ENCODE measurements around the gene MME.

Gene MME

GRCh38 chr3:155158346-155159037 lies 78.4 kb downstream of the MME start:
- no peak overlapping the region for H3K4me3 Mint-ChIP-seq
- peaks cover 1% of the 10 kb centered on the region for H3K27me3 Mint-ChIP-seq
- H3K36me3 Mint-ChIP-seq = no peaks in the 10 kb centered on the region

GRCh38 chr3:155159301-155159700 lies 79.2 kb downstream of the MME start:
- Mint-ChIP-seq H3K27ac (no peak overlapping the region), H3K36me3 (no peaks in the 10 kb centered on the region), H3K4me1 (no peaks in the 10 kb centered on the region), H3K27me3 (peaks cover 1% of the 10 kb centered on the region), H3K9me3 (no peaks in the 10 kb centered on the region), H3K4me3 (no peak overlapping the region)

More at GRCh38 chr3:155158346-155159037, 78.4 kb downstream of the MME start:
- Mint-ChIP-seq H3K27ac (no peak overlapping the region), H3K4me1 (no peaks in the 10 kb centered on the region), H3K9me3 (no peaks in the 10 kb centered on the region)

- H3K27ac Mint-ChIP-seq = no peak overlapping the region
- H3K27me3 Mint-ChIP-seq = peaks cover 1% of the 10 kb centered on the region
- H3K9me3 Mint-ChIP-seq = no peaks in the 10 kb centered on the region
- no peaks in the 10 kb centered on the region for H3K4me1 Mint-ChIP-seq
- no peaks in the 10 kb centered on the region for H3K36me3 Mint-ChIP-seq
- H3K4me3 Mint-ChIP-seq = no peak overlapping the region
Observed at GRCh38 chr3:155161640-155162292, 81.6 kb downstream of the MME start.

GRCh38 chr3:155164306-155164705 lies 84.2 kb downstream of the MME start:
- no peak overlapping the region for H3K27ac Mint-ChIP-seq
- no peak overlapping the region for H3K4me3 Mint-ChIP-seq
- H3K9me3 Mint-ChIP-seq = peaks cover 4% of the 10 kb centered on the region

GRCh38 chr3:155166441-155166840 lies 86.3 kb downstream of the MME start:
- Mint-ChIP-seq H3K4me1 (no peaks in the 10 kb centered on the region), H3K4me3 (no peak overlapping the region), H3K27me3 (peaks cover 1% of the 10 kb centered on the region), H3K27ac (no peak overlapping the region), H3K9me3 (peaks cover 9% of the 10 kb centered on the region), H3K36me3 (no peaks in the 10 kb centered on the region)

More at GRCh38 chr3:155164306-155164705, 84.2 kb downstream of the MME start:
- Mint-ChIP-seq H3K4me1 (no peaks in the 10 kb centered on the region), H3K36me3 (no peaks in the 10 kb centered on the region), H3K27me3 (peaks cover 1% of the 10 kb centered on the region)

GRCh38 chr3:155169197-155169596 lies 89.1 kb downstream of the MME start:
- Mint-ChIP-seq H3K4me3 (no peak overlapping the region), H3K36me3 (no peaks in the 10 kb centered on the region), H3K27me3 (no peaks in the 10 kb centered on the region), H3K9me3 (peaks cover 9% of the 10 kb centered on the region), H3K4me1 (no peaks in the 10 kb centered on the region), H3K27ac (no peak overlapping the region)

- Mint-ChIP-seq H3K27me3 (no peaks in the 10 kb centered on the region), H3K9me3 (peaks cover 4% of the 10 kb centered on the region), H3K4me1 (no peaks in the 10 kb centered on the region), H3K4me3 (no peak overlapping the region), H3K27ac (no peak overlapping the region), H3K36me3 (no peaks in the 10 kb centered on the region)
Observed at GRCh38 chr3:155173771-155174170, 93.7 kb downstream of the MME start.

- no peak overlapping the region for H3K4me3 Mint-ChIP-seq
- H3K4me1 Mint-ChIP-seq = no peaks in the 10 kb centered on the region
- H3K27ac Mint-ChIP-seq = no peak overlapping the region
- H3K36me3 Mint-ChIP-seq = no peaks in the 10 kb centered on the region
- H3K27me3 Mint-ChIP-seq = no peaks in the 10 kb centered on the region
- no peaks in the 10 kb centered on the region for H3K9me3 Mint-ChIP-seq
Observed at GRCh38 chr3:155178810-155179436, 98.8 kb downstream of the MME start.

GRCh38 chr3:155179437-155179827 lies 99.3 kb downstream of the MME start:
- no peaks in the 10 kb centered on the region for H3K36me3 Mint-ChIP-seq
- no peaks in the 10 kb centered on the region for H3K27me3 Mint-ChIP-seq
- no peaks in the 10 kb centered on the region for H3K9me3 Mint-ChIP-seq
- no peaks in the 10 kb centered on the region for H3K4me1 Mint-ChIP-seq
- H3K27ac Mint-ChIP-seq = no peak overlapping the region
- no peak overlapping the region for H3K4me3 Mint-ChIP-seq

- Mint-ChIP-seq H3K36me3 (no peaks in the 10 kb centered on the region), H3K27me3 (no peaks in the 10 kb centered on the region)
Observed at GRCh38 chr3:155179966-155180757, 100.0 kb downstream of the MME start.

GRCh38 chr3:155182467-155182866 lies 102.3 kb downstream of the MME start:
- Mint-ChIP-seq H3K9me3 (no peaks in the 10 kb centered on the region), H3K4me1 (no peaks in the 10 kb centered on the region), H3K4me3 (no peak overlapping the region), H3K27me3 (no peaks in the 10 kb centered on the region), H3K27ac (no peak overlapping the region), H3K36me3 (no peaks in the 10 kb centered on the region)

More at GRCh38 chr3:155179966-155180757, 100.0 kb downstream of the MME start:
- Mint-ChIP-seq H3K9me3 (no peaks in the 10 kb centered on the region), H3K4me3 (no peak overlapping the region), H3K27ac (no peak overlapping the region), H3K4me1 (no peaks in the 10 kb centered on the region)

- H3K27me3 Mint-ChIP-seq = no peaks in the 10 kb centered on the region
- H3K9me3 Mint-ChIP-seq = no peaks in the 10 kb centered on the region
- no peaks in the 10 kb centered on the region for H3K4me1 Mint-ChIP-seq
- H3K36me3 Mint-ChIP-seq = no peaks in the 10 kb centered on the region
- H3K4me3 Mint-ChIP-seq = no peak overlapping the region
- no peak overlapping the region for H3K27ac Mint-ChIP-seq
Observed at GRCh38 chr3:155184011-155184410, 103.9 kb downstream of the MME start.

GRCh38 chr3:155185631-155186071 lies 105.5 kb downstream of the MME start:
- H3K36me3 Mint-ChIP-seq = no peaks in the 10 kb centered on the region

GRCh38 chr3:155188031-155188430 lies 107.9 kb downstream of the MME start:
- Mint-ChIP-seq H3K9me3 (no peaks in the 10 kb centered on the region), H3K4me3 (no peak overlapping the region), H3K27ac (no peak overlapping the region), H3K4me1 (no peaks in the 10 kb centered on the region), H3K36me3 (no peaks in the 10 kb centered on the region), H3K27me3 (no peaks in the 10 kb centered on the region)

More at GRCh38 chr3:155185631-155186071, 105.5 kb downstream of the MME start:
- Mint-ChIP-seq H3K4me1 (no peaks in the 10 kb centered on the region), H3K9me3 (no peaks in the 10 kb centered on the region), H3K27ac (no peak overlapping the region), H3K4me3 (no peak overlapping the region), H3K27me3 (no peaks in the 10 kb centered on the region)

- Mint-ChIP-seq H3K4me3 (no peak overlapping the region), H3K36me3 (no peaks in the 10 kb centered on the region), H3K9me3 (no peaks in the 10 kb centered on the region), H3K27ac (no peak overlapping the region), H3K4me1 (no peaks in the 10 kb centered on the region), H3K27me3 (no peaks in the 10 kb centered on the region)
Observed at GRCh38 chr3:155189478-155189877, 109.4 kb downstream of the MME start.
